Glutamatergic neuron (in vitro differentiated cells): ENCODE results near the gene IL12RB2. TPM values are rescaled to one million over a fixed set of nuclear protein-coding genes. Genes with fewer than 3 reads are reported as not detected.

ENCODE experiments used
- DNase-seq: peaks from one replicate; pipeline ENCODE4 v3.0.0; 2022
- H3K27ac Mint-ChIP-seq: one replicate; pipeline ENCODE4 v1.8.0; 2020; ENCODE audit warnings: mild to moderate bottlenecking, mixed read lengths, inconsistent platforms; ENCODE audit not compliant: unreplicated experiment
- H3K27me3 Mint-ChIP-seq: one replicate; pipeline ENCODE4 v1.8.0; 2020; ENCODE audit warnings: mild to moderate bottlenecking, moderate library complexity, mixed read lengths, inconsistent platforms; ENCODE audit not compliant: unreplicated experiment
- H3K36me3 Mint-ChIP-seq: one replicate; pipeline ENCODE4 v1.8.0; 2020; ENCODE audit warnings: mild to moderate bottlenecking, mixed read lengths, inconsistent platforms; ENCODE audit not compliant: unreplicated experiment
- H3K4me1 Mint-ChIP-seq: one replicate; pipeline ENCODE4 v1.8.0; 2020; ENCODE audit warnings: mild to moderate bottlenecking, low read depth, mixed read lengths, inconsistent platforms; ENCODE audit not compliant: unreplicated experiment
- H3K4me3 Mint-ChIP-seq: one replicate; pipeline ENCODE4 v1.8.0; 2020; ENCODE audit warnings: mild to moderate bottlenecking, mixed read lengths, inconsistent platforms; ENCODE audit not compliant: unreplicated experiment
- H3K9me3 Mint-ChIP-seq: one replicate; pipeline ENCODE4 v1.8.0; 2020; ENCODE audit warnings: mild to moderate bottlenecking, moderate library complexity, mixed read lengths, inconsistent platforms; ENCODE audit not compliant: unreplicated experiment
- total RNA-seq: library from RNA; stranded (reverse); fragmentation: NEBNext Ultra II Directional; extraction: Animal tissue kit (Norgen Biotek cat#: 25700); gene quantifications from one replicate; pipeline ENCODE4 v1.2.1, GENCODE V29; 2021; ENCODE audit not compliant: unreplicated experiment
- TF ChIP-seq, protein P1 (sequence below): fragments of 200-600 bp; sonication (generic); IDR thresholded peaks from one replicate; pipeline ENCODE4 v1.5.0; 2021; ENCODE audit not compliant: partially characterized antibody, unreplicated experiment

IL12RB2 gene
- total RNA-seq, 1 donor from 2014 or later, result not detected

- H3K9me3 Mint-ChIP-seq, result no peaks in the 10 kb centered on the region
- H3K27ac Mint-ChIP-seq, result no peak overlapping the region
- H3K4me1 Mint-ChIP-seq, result peaks cover 3% of the 10 kb centered on the region
Measured at GRCh38 chr1:67371043-67371442, 63.4 kb downstream of the IL12RB2 start.

GRCh38 chr1:67371681-67372080, 64.0 kb downstream of the IL12RB2 start:
- H3K27me3 Mint-ChIP-seq, result peaks cover 1% of the 10 kb centered on the region
- peaks cover 3% of the 10 kb centered on the region for H3K4me1 Mint-ChIP-seq
- no peak for DNase-seq
- no peaks in the 10 kb centered on the region for H3K36me3 Mint-ChIP-seq
- no peak overlapping the region for H3K27ac Mint-ChIP-seq
- H3K9me3 Mint-ChIP-seq, result no peaks in the 10 kb centered on the region
- TF ChIP-seq, protein P1, sequence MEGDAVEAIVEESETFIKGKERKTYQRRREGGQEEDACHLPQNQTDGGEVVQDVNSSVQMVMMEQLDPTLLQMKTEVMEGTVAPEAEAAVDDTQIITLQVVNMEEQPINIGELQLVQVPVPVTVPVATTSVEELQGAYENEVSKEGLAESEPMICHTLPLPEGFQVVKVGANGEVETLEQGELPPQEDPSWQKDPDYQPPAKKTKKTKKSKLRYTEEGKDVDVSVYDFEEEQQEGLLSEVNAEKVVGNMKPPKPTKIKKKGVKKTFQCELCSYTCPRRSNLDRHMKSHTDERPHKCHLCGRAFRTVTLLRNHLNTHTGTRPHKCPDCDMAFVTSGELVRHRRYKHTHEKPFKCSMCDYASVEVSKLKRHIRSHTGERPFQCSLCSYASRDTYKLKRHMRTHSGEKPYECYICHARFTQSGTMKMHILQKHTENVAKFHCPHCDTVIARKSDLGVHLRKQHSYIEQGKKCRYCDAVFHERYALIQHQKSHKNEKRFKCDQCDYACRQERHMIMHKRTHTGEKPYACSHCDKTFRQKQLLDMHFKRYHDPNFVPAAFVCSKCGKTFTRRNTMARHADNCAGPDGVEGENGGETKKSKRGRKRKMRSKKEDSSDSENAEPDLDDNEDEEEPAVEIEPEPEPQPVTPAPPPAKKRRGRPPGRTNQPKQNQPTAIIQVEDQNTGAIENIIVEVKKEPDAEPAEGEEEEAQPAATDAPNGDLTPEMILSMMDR, result no peak
- H3K4me3 Mint-ChIP-seq, result no peak overlapping the region

More at GRCh38 chr1:67371043-67371442, 63.4 kb downstream of the IL12RB2 start:
- Mint-ChIP-seq H3K4me3 (no peak overlapping the region), H3K27me3 (peaks cover 1% of the 10 kb centered on the region), H3K36me3 (no peaks in the 10 kb centered on the region)
- TF ChIP-seq, protein P1, result no peak
- no peak for DNase-seq

- Mint-ChIP-seq H3K36me3 (no peaks in the 10 kb centered on the region), H3K27ac (no peak overlapping the region), H3K9me3 (no peaks in the 10 kb centered on the region), H3K4me3 (no peak overlapping the region), H3K4me1 (peaks cover 3% of the 10 kb centered on the region), H3K27me3 (peaks cover 1% of the 10 kb centered on the region)
- TF ChIP-seq, protein P1, result no peak
- DNase-seq, result no peak
Measured at GRCh38 chr1:67372136-67372535, 64.5 kb downstream of the IL12RB2 start.

DNA sequence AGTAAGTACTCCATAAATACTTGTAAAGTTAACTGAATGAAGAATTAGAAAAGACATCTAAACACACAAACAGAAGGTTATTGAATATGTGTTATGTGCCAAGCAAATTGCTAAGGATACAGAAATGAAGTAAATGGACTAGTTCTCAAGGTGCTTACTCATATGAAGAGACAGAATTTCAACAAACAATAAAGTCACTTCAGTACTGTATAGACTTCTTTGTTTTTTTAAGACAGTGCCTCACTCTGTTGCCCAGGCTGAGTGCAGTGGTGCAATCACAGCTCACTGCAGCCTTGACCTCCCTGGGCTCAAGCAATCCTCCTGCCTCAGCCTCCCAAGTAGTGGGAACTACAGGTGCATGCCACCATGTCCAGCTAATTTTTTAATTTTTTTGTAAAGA, 65.2 kb downstream of the IL12RB2 start:
- Mint-ChIP-seq H3K4me3 (no peak overlapping the region), H3K4me1 (peaks cover 3% of the 10 kb centered on the region), H3K27me3 (peaks cover 1% of the 10 kb centered on the region), H3K36me3 (no peaks in the 10 kb centered on the region), H3K27ac (no peak overlapping the region), H3K9me3 (no peaks in the 10 kb centered on the region)
- TF ChIP-seq, protein P1, result no peak
- DNase-seq, result no peak

- peaks cover 2% of the 10 kb centered on the region for H3K9me3 Mint-ChIP-seq
- no peak for DNase-seq
Measured at GRCh38 chr1:67376381-67376780, 68.7 kb downstream of the IL12RB2 start.

More at GRCh38 chr1:67376381-67376780, 68.7 kb downstream of the IL12RB2 start:
- TF ChIP-seq, protein P1, result no peak
- Mint-ChIP-seq H3K27me3 (peaks cover 1% of the 10 kb centered on the region), H3K4me1 (peaks cover 9% of the 10 kb centered on the region), H3K27ac (no peak overlapping the region), H3K4me3 (no peak overlapping the region), H3K36me3 (no peaks in the 10 kb centered on the region)
